Mammary epithelial cell (primary cell): Measurements from ENCODE around the gene DUSP19.

Source experiments
- EZH2 ChIP-seq: IDR thresholded peaks from 2 replicates; pipeline ENCODE4 v1.6.1; 2012; ENCODE audit warnings: low read length, inconsistent platforms, borderline replicate concordance
- TF ChIP-seq, protein P1 (sequence below), 2 donors: IDR thresholded peaks in 1 of 2; conservative IDR thresholded peaks in 1 of 2; 2 replicates each; pipeline ENCODE4 v1.5.1; 2011 to 2012; ENCODE audit warnings: inconsistent platforms in 2 of 2, low read length in 2 of 2, mild to moderate bottlenecking in 2 of 2, control low read depth in 1 of 2, low read depth in 1 of 2; ENCODE audit not compliant: insufficient read depth in 1 of 2; ENCODE audit errors: extremely low read depth in 1 of 2

DNA sequence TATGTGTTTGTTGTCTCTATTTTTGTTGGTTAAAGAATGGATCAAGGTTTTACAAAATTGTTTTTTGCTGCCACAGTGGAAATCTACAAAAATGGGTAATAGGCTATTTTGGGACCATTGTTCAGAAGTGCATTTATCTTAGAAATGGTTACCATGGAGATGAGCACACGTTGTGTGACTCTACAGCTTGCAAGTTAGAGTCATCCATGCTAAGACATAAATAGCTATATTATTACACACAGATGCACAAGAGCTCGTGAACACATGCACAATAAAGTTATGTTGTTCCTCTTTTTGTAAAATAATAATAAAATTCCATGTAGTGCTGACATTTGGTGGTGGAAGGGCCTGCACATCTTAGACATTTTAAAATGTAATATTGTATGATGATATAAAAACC is 15.5 kb upstream of the DUSP19 start:
- TF ChIP-seq, protein P1, sequence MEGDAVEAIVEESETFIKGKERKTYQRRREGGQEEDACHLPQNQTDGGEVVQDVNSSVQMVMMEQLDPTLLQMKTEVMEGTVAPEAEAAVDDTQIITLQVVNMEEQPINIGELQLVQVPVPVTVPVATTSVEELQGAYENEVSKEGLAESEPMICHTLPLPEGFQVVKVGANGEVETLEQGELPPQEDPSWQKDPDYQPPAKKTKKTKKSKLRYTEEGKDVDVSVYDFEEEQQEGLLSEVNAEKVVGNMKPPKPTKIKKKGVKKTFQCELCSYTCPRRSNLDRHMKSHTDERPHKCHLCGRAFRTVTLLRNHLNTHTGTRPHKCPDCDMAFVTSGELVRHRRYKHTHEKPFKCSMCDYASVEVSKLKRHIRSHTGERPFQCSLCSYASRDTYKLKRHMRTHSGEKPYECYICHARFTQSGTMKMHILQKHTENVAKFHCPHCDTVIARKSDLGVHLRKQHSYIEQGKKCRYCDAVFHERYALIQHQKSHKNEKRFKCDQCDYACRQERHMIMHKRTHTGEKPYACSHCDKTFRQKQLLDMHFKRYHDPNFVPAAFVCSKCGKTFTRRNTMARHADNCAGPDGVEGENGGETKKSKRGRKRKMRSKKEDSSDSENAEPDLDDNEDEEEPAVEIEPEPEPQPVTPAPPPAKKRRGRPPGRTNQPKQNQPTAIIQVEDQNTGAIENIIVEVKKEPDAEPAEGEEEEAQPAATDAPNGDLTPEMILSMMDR (conservative IDR thresholded peaks at IDR 0.05 in 1 of 2, IDR thresholded peaks at IDR 0.05 in 1 of 2; ENCODE audit: extremely low read depth in 1 of 2, insufficient read depth in 1 of 2, low read depth in 1 of 2, low read length in 2 of 2) = no peak
- no peak for TF ChIP-seq EZH2
